Measurements from ENCODE around the gene PAGE4. TPM values are rescaled to one million over a fixed set of nuclear protein-coding genes. Genes with fewer than 3 reads are reported as not detected.
A peak's percentile ranks its signal among the peaks of the same experiment; 100 is the strongest.

The PAGE4 gene
- total RNA-seq, 2 experiments from 2014 or later = not detected

DNA sequence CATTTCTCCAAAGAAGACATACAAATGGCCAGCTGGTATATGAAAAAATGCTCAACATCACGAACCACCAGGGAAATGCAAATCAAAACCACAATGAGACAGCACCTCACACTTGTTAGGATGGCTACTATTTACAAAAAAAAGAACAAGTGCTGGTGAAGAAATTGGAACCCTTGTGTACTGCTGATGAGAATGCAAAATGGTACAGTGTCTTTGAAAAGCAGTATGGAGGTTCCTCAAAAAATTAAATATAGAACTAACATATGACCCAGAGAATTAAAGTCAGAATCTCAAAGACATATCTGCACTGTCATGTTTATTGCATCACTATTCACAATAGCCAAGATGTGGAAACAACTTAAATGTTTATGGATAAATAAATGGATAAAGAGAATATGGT, 20.9 kb downstream of the PAGE4 start:
- no peaks in the 10 kb centered on the region for H3K36me3 ChIP-seq (ENCODE audit: insufficient read depth, low read length)
- Mint-ChIP-seq H3K27me3 (peaks cover 4% of the 10 kb centered on the region), H3K4me3 (no peak overlapping the region), H3K9me3 (no peaks in the 10 kb centered on the region), H3K36me3 (ENCODE audit: low read depth) (no peaks in the 10 kb centered on the region), H3K27ac (no peak overlapping the region), H3K4me1 (ENCODE audit: low read depth) (no peaks in the 10 kb centered on the region)
- no peak for ATAC-seq (ENCODE audit: poor library complexity)
- H3K4me3 ChIP-seq (ENCODE audit: low read length) = no peak overlapping the region
- POLR2A ChIA-PET = no interaction called here
- CTCF ChIA-PET = no interaction called here
- no peaks in the 10 kb centered on the region for H3K4me1 ChIP-seq (ENCODE audit: insufficient read depth, low read length)
- no peaks in the 10 kb centered on the region for H3K9me3 ChIP-seq (ENCODE audit: control insufficient read depth in 1 of 2, insufficient read depth in 1 of 2, low read length in 2 of 2)
- no peak for TF ChIP-seq CTCF (IDR thresholded peaks at IDR 0.05)
- intact Hi-C loops (cut with DNase I, micrococcal nuclease) = no loop called here
- peak in 1 of 14 experiments; percentile 0 for DNase-seq
- no peak overlapping the region for H3K27ac ChIP-seq (ENCODE audit: low read depth in 1 of 2, low read length in 2 of 2)
- no peaks in the 10 kb centered on the region for H3K27me3 ChIP-seq (ENCODE audit: control insufficient read depth in 1 of 2, insufficient read depth in 2 of 2, low read length in 2 of 2)

GRCh38 chrX:49853661-49854060, 24.6 kb downstream of the PAGE4 start:
- intact Hi-C loops (cut with DNase I, micrococcal nuclease) = no loop called here
- Histone ChIP-seq H3K27ac (ENCODE audit: low read depth in 1 of 2, low read length in 2 of 2) (no peak overlapping the region), H3K27me3 (ENCODE audit: control insufficient read depth in 1 of 2, insufficient read depth in 2 of 2, low read length in 2 of 2) (no peaks in the 10 kb centered on the region), H3K36me3 (ENCODE audit: insufficient read depth, low read length) (no peaks in the 10 kb centered on the region), H3K9me3 (ENCODE audit: control insufficient read depth in 1 of 2, insufficient read depth in 1 of 2, low read length in 2 of 2) (no peaks in the 10 kb centered on the region), H3K4me1 (ENCODE audit: insufficient read depth, low read length) (no peaks in the 10 kb centered on the region), H3K4me3 (ENCODE audit: low read length) (no peak overlapping the region)
- Mint-ChIP-seq H3K9me3 (no peaks in the 10 kb centered on the region), H3K27me3 (peaks cover under 1% of the 10 kb centered on the region), H3K4me3 (no peak overlapping the region), H3K36me3 (ENCODE audit: low read depth) (no peaks in the 10 kb centered on the region), H3K4me1 (ENCODE audit: low read depth) (no peaks in the 10 kb centered on the region), H3K27ac (no peak overlapping the region)
- POLR2A ChIA-PET = no interaction called here
- no peak for ATAC-seq (ENCODE audit: poor library complexity)
- CTCF ChIA-PET = no interaction called here
- DNase-seq = no peak
- no peak for TF ChIP-seq CTCF (IDR thresholded peaks at IDR 0.05)

GRCh38 chrX:49856819-49857218, 27.7 kb downstream of the PAGE4 start:
- H3K4me1 Mint-ChIP-seq (ENCODE audit: low read depth) = no peaks in the 10 kb centered on the region
- no peak overlapping the region for H3K27ac ChIP-seq (ENCODE audit: low read depth in 1 of 2, low read length in 2 of 2)
- intact Hi-C loops (cut with DNase I, micrococcal nuclease) = no loop called here
- H3K36me3 ChIP-seq (ENCODE audit: insufficient read depth, low read length) = no peaks in the 10 kb centered on the region
- no peak overlapping the region for H3K4me3 Mint-ChIP-seq
- no peaks in the 10 kb centered on the region for H3K9me3 ChIP-seq (ENCODE audit: control insufficient read depth in 1 of 2, insufficient read depth in 1 of 2, low read length in 2 of 2)
- ATAC-seq (ENCODE audit: poor library complexity) = no peak
- no peaks in the 10 kb centered on the region for H3K36me3 Mint-ChIP-seq (ENCODE audit: low read depth)
- H3K27ac Mint-ChIP-seq = no peak overlapping the region
- ChIA-PET CTCF (no interaction called here), POLR2A (no interaction called here)
- no peaks in the 10 kb centered on the region for H3K4me1 ChIP-seq (ENCODE audit: insufficient read depth, low read length)
- no peak for TF ChIP-seq CTCF (IDR thresholded peaks at IDR 0.05)
- H3K27me3 ChIP-seq (ENCODE audit: control insufficient read depth in 1 of 2, insufficient read depth in 2 of 2, low read length in 2 of 2) = no peaks in the 10 kb centered on the region
- DNase-seq = no peak
- no peak overlapping the region for H3K4me3 ChIP-seq (ENCODE audit: low read length)
- no peaks in the 10 kb centered on the region for H3K27me3 Mint-ChIP-seq
- no peaks in the 10 kb centered on the region for H3K9me3 Mint-ChIP-seq

All from CD4-positive, alpha-beta T cell (primary cell).